IPS-NIHi7 (cell line): ENCODE data around the gene TRIM33.
A peak's percentile ranks its signal among the peaks of the same experiment; 100 is the strongest.
"Not testable (repeated sequence)": the region's sequence is repeated elsewhere in the genome, so short reads cannot be mapped to it uniquely, and the experiment has no call there.

ENCODE experiments used
- DNase-seq: peaks from one replicate; pipeline ENCODE4 v3.0.0; 2012; ENCODE audit warnings: mixed read lengths; ENCODE audit errors: extremely low spot score

The TRIM33 gene

GRCh38 chr1:114467491-114467890 lies 43.5 kb downstream of the TRIM33 start:
- no peak for DNase-seq

- peak; percentile 23 for DNase-seq
These were observed 44.5 kb downstream of the TRIM33 start for GRCh38 chr1:114466334-114467014.

- DNase-seq, result no peak
These were observed 48.0 kb downstream of the TRIM33 start for GRCh38 chr1:114462963-114463362.

GRCh38 chr1:114462341-114462740 lies 48.7 kb downstream of the TRIM33 start:
- DNase-seq, result no peak

- DNase-seq, result no peak
These were observed 52.7 kb downstream of the TRIM33 start for GRCh38 chr1:114458237-114458777.

GRCh38 chr1:114457675-114458236 lies 53.2 kb downstream of the TRIM33 start:
- no peak for DNase-seq

- DNase-seq, result no peak
These were observed 54.4 kb downstream of the TRIM33 start for GRCh38 chr1:114456586-114456985.

- DNase-seq, result no peak
These were observed 55.8 kb downstream of the TRIM33 start for GRCh38 chr1:114455102-114455785.

- DNase-seq, result no peak
These were observed 56.5 kb downstream of the TRIM33 start for GRCh38 chr1:114454539-114454938.

GRCh38 chr1:114453361-114453784 lies 57.6 kb downstream of the TRIM33 start:
- no peak for DNase-seq

GRCh38 chr1:114448370-114449036 lies 62.5 kb downstream of the TRIM33 start:
- DNase-seq, result no peak

- no peak for DNase-seq
These were observed 64.8 kb downstream of the TRIM33 start for GRCh38 chr1:114446198-114446597.

- DNase-seq, result not testable (repeated sequence)
These were observed 67.8 kb downstream of the TRIM33 start for GRCh38 chr1:114443226-114443625.

GRCh38 chr1:114441332-114441731 lies 69.7 kb downstream of the TRIM33 start:
- no peak for DNase-seq

GRCh38 chr1:114439369-114439768 lies 71.6 kb downstream of the TRIM33 start:
- no peak for DNase-seq

GRCh38 chr1:114437812-114438211 lies 73.2 kb downstream of the TRIM33 start:
- no peak for DNase-seq

GRCh38 chr1:114436799-114437198 lies 74.2 kb downstream of the TRIM33 start:
- DNase-seq, result no peak

- DNase-seq, result no peak
These were observed 75.8 kb downstream of the TRIM33 start for GRCh38 chr1:114435088-114435715.

- no peak for DNase-seq
These were observed 80.0 kb downstream of the TRIM33 start for GRCh38 chr1:114431026-114431425.

GRCh38 chr1:114428083-114428754 lies 82.8 kb downstream of the TRIM33 start:
- DNase-seq, result no peak

- no peak for DNase-seq
These were observed 83.4 kb downstream of the TRIM33 start for GRCh38 chr1:114427612-114428011.
